DMS114 treated with DMSO at 0.1 percent for 48 hours (cell line): Measurements from ENCODE around the gene HTRA3.

Experiments
- DNase-seq: peaks from one replicate; lab custom pipeline; 2025; ENCODE audit not compliant: unreplicated experiment; lab: John Stamatoyannopoulos, UW

Gene HTRA3

DNA sequence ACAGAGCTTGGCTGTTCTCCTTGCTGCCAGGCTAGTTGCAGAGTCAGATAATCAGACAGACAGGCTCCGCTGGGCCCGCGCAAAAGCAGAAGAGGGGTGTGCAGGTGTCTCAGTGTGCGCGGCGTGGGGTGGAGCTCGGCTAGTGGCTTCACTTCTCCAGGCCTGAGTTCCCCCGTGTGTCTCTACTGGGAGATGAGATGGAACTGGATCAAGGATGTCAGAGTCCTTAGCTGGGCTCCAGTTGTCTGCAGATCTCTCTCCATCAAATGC lies 21.1 kb downstream of the HTRA3 start:
- DNase-seq: no peak

GRCh38 chr4:8291036-8291682 lies 21.6 kb downstream of the HTRA3 start:
- no peak for DNase-seq

DNA sequence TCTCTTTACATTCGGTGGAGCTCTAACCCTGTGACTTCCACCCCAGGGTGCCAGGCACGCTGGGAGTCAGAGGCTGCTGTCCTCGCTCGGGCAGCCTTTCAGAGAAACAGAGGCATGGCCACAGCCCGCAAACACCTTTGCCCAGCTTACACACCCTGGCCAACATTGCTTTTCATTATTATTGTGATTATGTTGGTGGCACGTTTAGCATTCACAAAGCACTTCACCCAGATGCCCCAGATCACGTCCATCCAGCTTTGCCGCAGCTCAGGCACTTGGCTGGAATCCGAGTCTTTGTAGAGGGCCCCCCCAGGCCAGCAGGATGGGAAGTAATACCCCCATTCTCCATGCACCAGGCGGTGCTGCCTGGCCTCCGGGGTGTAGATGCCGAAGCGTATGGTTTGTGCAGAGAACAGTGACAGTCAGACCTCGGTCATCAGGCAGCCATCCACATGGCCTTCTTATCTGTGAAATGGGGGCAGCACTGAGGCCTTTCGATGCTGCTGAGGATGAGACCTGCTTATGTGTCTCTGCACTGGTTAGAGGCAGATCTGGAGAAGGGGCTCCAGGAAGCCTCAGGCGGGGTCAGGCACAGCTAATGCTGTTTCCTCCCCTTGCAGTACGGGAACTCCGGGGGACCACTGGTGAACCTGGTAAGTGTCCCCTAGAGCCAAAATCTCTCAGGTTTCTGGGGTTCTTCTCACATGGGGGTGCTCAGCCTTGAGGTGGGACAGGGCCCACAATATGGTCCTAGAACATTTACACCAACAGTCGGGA lies 22.3 kb downstream of the HTRA3 start:
- DNase-seq: no peak

DNA sequence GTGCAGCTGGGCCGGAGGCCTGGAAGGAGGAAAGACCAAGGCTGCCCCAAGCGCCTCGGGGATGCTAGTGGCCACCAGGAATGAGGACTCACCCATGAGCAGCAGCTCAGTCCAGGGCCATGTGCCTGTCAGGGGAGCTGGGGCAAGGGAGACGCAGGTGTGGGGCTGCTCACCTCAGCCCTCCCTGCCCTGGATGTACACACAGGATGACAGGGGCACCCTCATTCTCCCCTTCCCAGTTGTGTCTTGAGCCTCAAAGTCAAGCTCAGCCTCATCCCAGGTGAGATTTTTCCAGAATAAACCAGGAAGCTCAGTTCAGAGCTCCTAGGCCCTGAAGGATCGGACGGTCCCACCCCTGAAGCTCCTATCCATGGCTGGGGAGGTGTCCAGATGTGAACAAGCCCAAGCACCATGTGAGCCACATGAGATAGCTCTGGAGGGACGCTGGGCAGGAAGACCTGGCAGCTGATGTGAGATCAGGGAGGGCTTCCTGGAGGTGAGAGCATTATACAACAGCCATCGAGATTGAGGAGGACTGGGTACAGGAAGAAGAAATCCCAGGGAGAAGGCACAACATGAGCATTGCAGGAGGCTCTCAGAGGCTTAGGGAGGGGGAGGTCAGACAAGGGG lies 23.0 kb downstream of the HTRA3 start:
- DNase-seq: no peak

DNA sequence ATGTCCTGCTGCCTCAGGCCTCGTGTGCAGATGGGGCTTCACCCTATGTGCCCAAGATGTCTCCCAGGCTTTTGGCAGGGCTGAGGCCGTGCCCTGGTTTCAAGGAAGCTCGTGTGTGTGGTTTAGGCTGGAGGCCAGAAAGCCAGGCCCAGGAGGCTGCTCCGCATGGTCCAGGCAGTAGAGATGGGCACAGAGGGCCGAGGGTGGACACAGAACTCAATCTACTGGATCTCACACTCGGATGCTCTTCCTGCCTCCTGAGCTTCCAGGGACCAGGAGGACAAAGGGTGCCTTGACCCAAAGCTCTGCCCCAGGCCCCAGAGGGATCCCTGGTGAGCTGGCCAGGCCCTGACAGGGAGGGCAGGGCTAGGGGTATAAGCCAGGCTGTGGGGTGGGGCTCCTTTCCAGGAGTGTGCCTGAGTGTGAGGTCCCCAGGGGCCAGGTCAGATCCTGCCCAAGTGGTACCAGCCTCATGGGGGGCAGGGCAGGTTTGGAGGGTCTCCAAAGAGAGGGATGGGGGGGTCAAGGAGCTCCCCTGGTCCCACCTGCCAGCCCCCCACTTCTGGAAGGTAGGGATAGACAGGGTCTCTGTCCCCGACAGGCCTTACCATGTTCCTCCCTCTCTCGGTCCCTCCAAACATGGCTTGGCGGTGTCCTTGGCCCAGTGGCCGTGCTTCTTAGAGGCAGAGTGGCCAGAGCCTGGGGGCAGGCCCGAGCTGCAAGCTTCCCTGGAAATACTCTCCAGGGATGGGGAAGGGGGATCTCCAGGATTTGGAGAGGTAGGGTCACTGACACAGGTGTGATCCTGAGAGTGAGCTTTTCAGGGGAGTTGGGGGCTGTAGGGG lies 23.8 kb downstream of the HTRA3 start:
- no peak for DNase-seq

- DNase-seq: no peak
Observed at GRCh38 chr4:8294036-8294435, 24.5 kb downstream of the HTRA3 start.

GRCh38 chr4:8294775-8295174 lies 25.2 kb downstream of the HTRA3 start:
- no peak for DNase-seq

DNA sequence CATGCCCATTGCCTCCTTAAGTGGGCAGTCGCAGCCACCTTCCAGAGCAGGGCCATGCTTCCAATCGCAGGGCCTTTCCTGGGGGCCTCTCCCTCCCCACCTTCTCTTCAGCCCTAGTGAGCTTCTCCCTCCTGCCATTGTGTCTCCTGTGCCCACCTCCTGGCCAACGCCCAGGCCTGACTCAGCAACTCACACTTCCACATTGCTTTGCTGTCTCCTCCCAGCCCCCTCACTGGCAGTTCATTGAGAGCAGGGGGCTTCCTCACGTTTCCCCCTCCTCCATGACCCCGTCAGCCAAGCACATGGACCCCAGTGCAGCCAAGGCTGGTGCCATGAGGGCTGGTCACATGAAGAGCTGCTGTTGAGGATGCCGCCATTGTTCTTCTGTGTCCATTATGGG lies 25.9 kb downstream of the HTRA3 start:
- no peak for DNase-seq

GRCh38 chr4:8296491-8296890 lies 26.9 kb downstream of the HTRA3 start:
- DNase-seq: no peak

DNA sequence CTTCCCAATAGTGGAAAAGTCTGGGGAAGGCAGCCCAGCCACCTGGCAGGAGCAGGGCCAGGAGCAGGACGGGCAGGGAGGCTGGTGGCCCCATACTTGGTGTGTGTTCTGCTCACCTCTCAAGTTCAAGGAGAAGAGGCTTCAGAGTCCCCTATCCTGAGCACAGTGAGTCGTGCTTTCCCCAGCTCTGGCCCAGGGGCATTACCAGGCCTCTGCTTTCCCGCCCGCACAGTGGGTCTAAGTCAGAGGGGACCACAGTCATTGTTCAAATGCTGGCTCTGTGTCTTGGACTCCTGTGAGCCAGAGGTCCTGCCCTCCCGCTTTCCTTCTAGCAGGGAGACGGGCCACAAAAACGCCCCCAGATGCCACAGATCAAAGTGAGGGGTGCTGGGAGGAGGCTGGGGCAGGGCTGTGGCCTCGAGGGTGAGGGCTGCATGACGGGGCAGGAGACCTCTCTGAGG lies 27.6 kb downstream of the HTRA3 start:
- no peak for DNase-seq

GRCh38 chr4:8297691-8298485 lies 28.3 kb downstream of the HTRA3 start:
- DNase-seq: no peak

DNA sequence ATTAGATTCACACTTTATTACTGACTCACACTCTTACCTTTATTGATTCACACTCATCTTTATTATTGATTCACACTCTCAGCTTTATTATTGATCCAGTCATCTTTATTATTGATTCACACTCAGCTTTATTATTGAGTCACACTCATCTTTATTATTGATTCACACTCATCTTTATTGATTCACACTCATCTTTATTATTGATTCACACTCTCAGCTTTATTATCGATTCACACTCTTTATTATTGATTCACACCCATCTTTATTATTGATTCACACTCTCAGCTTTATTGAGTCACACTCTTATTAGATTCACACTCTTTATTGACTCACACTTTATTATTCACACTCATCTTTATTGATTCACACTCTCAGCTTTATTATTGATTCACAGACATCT lies 31.3 kb downstream of the HTRA3 start:
- DNase-seq: no peak

DNA sequence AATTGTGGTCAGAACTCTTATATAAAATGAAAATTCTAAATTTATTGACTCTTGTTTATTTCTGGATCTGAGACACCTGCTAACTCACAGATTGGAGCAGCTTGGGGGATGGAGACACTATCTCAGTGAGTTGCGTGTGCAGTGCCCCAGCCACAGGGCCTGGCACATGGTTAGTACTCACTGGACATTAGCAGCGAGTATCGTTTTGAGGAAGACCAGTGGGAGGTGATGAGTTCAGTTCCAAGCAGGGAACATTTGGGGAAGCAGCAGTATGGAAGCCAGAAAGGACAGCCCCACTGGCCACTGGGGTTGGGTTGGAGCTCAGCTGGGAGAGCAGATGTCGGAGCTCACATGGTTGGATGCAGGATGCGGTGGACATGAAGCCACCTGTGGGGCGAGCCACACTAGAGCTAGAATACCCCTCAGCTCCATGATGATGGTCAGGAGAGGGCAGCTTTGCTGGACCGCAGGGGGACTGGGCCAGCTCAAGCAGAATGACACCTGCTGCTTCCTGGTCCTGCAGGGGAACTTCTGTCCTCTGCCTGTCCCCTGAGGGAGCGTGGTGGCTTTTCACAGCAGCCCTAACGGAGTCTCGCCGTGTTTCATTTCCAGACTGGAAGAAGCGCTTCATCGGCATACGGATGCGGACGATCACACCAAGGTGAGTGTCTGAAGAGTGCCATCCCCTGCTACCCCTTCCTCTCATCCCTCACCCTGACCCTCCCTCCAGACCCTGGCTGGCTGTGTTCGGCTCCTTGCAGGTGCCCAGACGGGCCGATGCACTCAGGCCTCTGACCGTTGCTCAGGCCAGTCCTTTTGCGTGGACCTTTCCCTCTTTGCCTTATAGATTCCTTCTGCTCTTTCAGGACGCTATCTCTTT lies 32.5 kb downstream of the HTRA3 start:
- no peak for DNase-seq

GRCh38 chr4:8303081-8303480 lies 33.5 kb downstream of the HTRA3 start:
- DNase-seq: no peak

GRCh38 chr4:8303485-8304281 lies 34.1 kb downstream of the HTRA3 start:
- no peak for DNase-seq

- DNase-seq: no peak
Observed at GRCh38 chr4:8304827-8305695, 35.5 kb downstream of the HTRA3 start.

DNA sequence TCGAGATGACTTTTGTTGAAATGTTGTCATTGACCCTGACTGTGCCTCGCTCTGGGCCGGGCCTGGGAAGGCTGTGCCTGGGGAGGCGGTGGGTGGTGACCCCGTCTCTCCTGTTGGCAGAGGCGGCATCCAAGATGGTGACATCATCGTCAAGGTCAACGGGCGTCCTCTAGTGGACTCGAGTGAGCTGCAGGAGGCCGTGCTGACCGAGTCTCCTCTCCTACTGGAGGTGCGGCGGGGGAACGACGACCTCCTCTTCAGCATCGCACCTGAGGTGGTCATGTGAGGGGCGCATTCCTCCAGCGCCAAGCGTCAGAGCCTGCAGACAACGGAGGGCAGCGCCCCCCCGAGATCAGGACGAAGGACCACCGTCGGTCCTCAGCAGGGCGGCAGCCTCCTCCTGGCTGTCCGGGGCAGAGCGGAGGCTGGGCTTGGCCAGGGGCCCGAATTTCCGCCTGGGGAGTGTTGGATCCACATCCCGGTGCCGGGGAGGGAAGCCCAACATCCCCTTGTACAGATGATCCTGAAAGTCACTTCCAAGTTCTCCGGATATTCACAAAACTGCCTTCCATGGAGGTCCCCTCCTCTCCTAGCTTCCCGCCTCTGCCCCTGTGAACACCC lies 36.4 kb downstream of the HTRA3 start:
- no peak for DNase-seq
